Vagina (tissue), 2 donors: ENCODE data around the gene COL25A1. TPM values are rescaled to one million over a fixed set of nuclear protein-coding genes. Genes with fewer than 3 reads are reported as not detected.

Experiments
- DNase-seq, 2 donors: peaks; one replicate each; pipeline ENCODE4 v3.0.0-alpha.2; 2017; ENCODE audit errors: extremely low spot score in 2 of 2
- H3K27ac ChIP-seq: fragments of 200-600 bp; sonication (generic); one replicate; pipeline ENCODE4 v1.5.1; 2019
- H3K27me3 ChIP-seq: fragments of 200-600 bp; sonication (generic); one replicate; pipeline ENCODE4 v1.5.1; 2019
- H3K36me3 ChIP-seq, 2 donors: fragments of 200-600 bp; sonication (generic); one replicate each; pipeline ENCODE4 v1.5.1; 2017 to 2019
- H3K4me1 ChIP-seq: fragments of 200-600 bp; sonication (generic); one replicate; pipeline ENCODE4 v1.5.1; 2019
- H3K4me3 ChIP-seq, 2 donors: fragments of 200-600 bp; sonication (generic); 1 replicate in 1 of 2; 2 replicates in 1 of 2; pipeline ENCODE4 v1.5.1; 2016 to 2019
- H3K9me3 ChIP-seq: fragments of 200-600 bp; sonication (generic); one replicate; pipeline ENCODE4 v1.5.1; 2019
- POLR2A ChIP-seq, 2 donors: fragments of 450-650 bp; IDR thresholded peaks; one replicate each; pipeline ENCODE4 v1.6.1; 2017; ENCODE audit warnings: antibody characterized with exemption in 2 of 2, mild to moderate bottlenecking in 2 of 2, moderate library complexity in 2 of 2
- POLR2AphosphoS5 ChIP-seq, 2 donors: sonication (generic); formaldehyde crosslinking; IDR thresholded peaks; one replicate each; pipeline ENCODE4 v1.9.0; 2017; ENCODE audit warnings: antibody characterized with exemption in 2 of 2, mild to moderate bottlenecking in 2 of 2, low read depth in 1 of 2; ENCODE audit not compliant: insufficient read depth in 1 of 2
- intact Hi-C: fragments of 100-400 bp; cut with DNase I; formaldehyde crosslinking; loops from one replicate; pipeline ENCODE4 v1.15.1; 2023
- total RNA-seq: library from RNA; depleted of rRNA; stranded (reverse); fragments of >200 nt; gene quantifications from one replicate; pipeline ENCODE4 v1.2.3, GENCODE V29; 2016
- TF ChIP-seq, protein P1 (sequence below), 3 experiments: fragments of 450-650 bp in 2 of 3; fragments of 200-600 bp in 1 of 3; sonication (generic) in 1 of 3; IDR thresholded peaks; one replicate each; pipeline ENCODE4 v1.5.1; 2017 to 2019; ENCODE audit warnings: antibody characterized with exemption in 3 of 3, mild to moderate bottlenecking in 2 of 3, moderate library complexity in 2 of 3

Gene COL25A1
- total RNA-seq, 1 donor from 2014 or later: 0.49 TPM

GRCh38 chr4:109065006-109065405 lies 237.5 kb downstream of the COL25A1 start:
- H3K9me3 ChIP-seq: no peaks in the 10 kb centered on the region
- H3K4me1 ChIP-seq: no peaks in the 10 kb centered on the region
- TF ChIP-seq POLR2AphosphoS5 (IDR thresholded peaks at IDR 0.05; ENCODE audit: insufficient read depth in 1 of 2, low read depth in 1 of 2) (no peak), POLR2A (IDR thresholded peaks at IDR 0.05) (no peak)
- TF ChIP-seq, protein P1, sequence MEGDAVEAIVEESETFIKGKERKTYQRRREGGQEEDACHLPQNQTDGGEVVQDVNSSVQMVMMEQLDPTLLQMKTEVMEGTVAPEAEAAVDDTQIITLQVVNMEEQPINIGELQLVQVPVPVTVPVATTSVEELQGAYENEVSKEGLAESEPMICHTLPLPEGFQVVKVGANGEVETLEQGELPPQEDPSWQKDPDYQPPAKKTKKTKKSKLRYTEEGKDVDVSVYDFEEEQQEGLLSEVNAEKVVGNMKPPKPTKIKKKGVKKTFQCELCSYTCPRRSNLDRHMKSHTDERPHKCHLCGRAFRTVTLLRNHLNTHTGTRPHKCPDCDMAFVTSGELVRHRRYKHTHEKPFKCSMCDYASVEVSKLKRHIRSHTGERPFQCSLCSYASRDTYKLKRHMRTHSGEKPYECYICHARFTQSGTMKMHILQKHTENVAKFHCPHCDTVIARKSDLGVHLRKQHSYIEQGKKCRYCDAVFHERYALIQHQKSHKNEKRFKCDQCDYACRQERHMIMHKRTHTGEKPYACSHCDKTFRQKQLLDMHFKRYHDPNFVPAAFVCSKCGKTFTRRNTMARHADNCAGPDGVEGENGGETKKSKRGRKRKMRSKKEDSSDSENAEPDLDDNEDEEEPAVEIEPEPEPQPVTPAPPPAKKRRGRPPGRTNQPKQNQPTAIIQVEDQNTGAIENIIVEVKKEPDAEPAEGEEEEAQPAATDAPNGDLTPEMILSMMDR (IDR thresholded peaks at IDR 0.05): no peak
- H3K4me3 ChIP-seq: no peak overlapping the region
- DNase-seq: no peak
- intact Hi-C loops: no loop called here
- H3K27ac ChIP-seq: no peak overlapping the region
- no peaks in the 10 kb centered on the region for H3K36me3 ChIP-seq
- no peaks in the 10 kb centered on the region for H3K27me3 ChIP-seq

GRCh38 chr4:109053257-109053656 lies 249.2 kb downstream of the COL25A1 start:
- Histone ChIP-seq H3K9me3 (no peaks in the 10 kb centered on the region), H3K27me3 (no peaks in the 10 kb centered on the region), H3K4me3 (no peak overlapping the region), H3K27ac (no peak overlapping the region), H3K4me1 (no peaks in the 10 kb centered on the region), H3K36me3 (no peaks in the 10 kb centered on the region)
- intact Hi-C loops: no loop called here
- no peak for TF ChIP-seq POLR2AphosphoS5 (IDR thresholded peaks at IDR 0.05; ENCODE audit: insufficient read depth in 1 of 2, low read depth in 1 of 2)
- TF ChIP-seq, protein P1 (IDR thresholded peaks at IDR 0.05): no peak
- TF ChIP-seq POLR2A (IDR thresholded peaks at IDR 0.05): no peak
- no peak for DNase-seq

DNA sequence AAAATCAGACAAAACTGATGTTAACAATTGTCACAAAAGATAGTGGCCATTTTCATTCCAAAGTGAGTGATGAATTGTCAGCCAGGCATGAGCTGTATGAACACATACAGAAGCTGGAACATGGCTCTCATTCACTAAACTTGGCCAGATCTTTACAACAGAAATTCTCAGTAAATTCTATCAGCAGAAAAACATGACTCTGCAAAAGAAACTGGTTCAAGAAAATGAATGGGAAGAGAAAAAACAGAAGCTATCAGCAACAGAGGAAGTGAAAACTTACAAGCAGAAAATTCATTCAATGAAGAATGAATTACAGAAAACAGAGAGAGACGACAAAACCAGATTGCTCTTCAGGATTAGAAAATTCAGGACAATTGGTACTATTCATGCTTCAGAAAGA lies 249.6 kb downstream of the COL25A1 start:
- Histone ChIP-seq H3K27ac (no peak overlapping the region), H3K4me3 (no peak overlapping the region), H3K9me3 (no peaks in the 10 kb centered on the region), H3K27me3 (no peaks in the 10 kb centered on the region), H3K36me3 (no peaks in the 10 kb centered on the region), H3K4me1 (no peaks in the 10 kb centered on the region)
- TF ChIP-seq POLR2A (IDR thresholded peaks at IDR 0.05) (no peak), POLR2AphosphoS5 (IDR thresholded peaks at IDR 0.05; ENCODE audit: insufficient read depth in 1 of 2, low read depth in 1 of 2) (no peak)
- TF ChIP-seq, protein P1 (IDR thresholded peaks at IDR 0.05): no peak
- no peak for DNase-seq
- intact Hi-C loops: no loop called here

DNA sequence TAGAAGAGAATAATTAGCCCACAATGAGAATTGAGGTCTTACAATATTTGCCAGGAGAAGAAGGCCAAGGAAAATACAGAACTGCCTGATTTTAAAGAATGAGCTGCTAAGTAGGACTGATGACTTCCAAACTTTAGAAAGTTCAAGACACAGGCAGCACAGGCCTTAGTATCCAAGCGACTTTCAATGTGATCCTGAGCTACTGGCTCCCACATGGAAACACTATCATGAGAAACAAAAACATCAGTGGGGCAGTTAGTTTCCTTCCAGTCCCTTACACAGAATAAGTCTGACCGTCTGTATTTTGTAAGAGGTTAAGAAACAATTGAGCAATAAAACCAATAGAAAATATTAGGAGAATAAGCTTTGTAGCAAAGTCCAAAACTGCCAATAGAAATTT lies 251.4 kb downstream of the COL25A1 start:
- H3K36me3 ChIP-seq: no peaks in the 10 kb centered on the region
- intact Hi-C loops: no loop called here
- H3K4me1 ChIP-seq: peaks cover 12% of the 10 kb centered on the region

GRCh38 chr4:109049926-109050325 lies 252.5 kb downstream of the COL25A1 start:
- no peak overlapping the region for H3K4me3 ChIP-seq
- DNase-seq: no peak
- no peak overlapping the region for H3K27ac ChIP-seq
- no peak for TF ChIP-seq POLR2A (IDR thresholded peaks at IDR 0.05)
- TF ChIP-seq, protein P1 (IDR thresholded peaks at IDR 0.05): no peak
- TF ChIP-seq POLR2AphosphoS5 (IDR thresholded peaks at IDR 0.05; ENCODE audit: insufficient read depth in 1 of 2, low read depth in 1 of 2): no peak
- H3K36me3 ChIP-seq: no peaks in the 10 kb centered on the region
- no peaks in the 10 kb centered on the region for H3K27me3 ChIP-seq
- H3K9me3 ChIP-seq: no peaks in the 10 kb centered on the region
- intact Hi-C loops: no loop called here
- peaks cover 14% of the 10 kb centered on the region for H3K4me1 ChIP-seq

More for the DNA sequence above, 251.4 kb downstream of the COL25A1 start:
- no peaks in the 10 kb centered on the region for H3K9me3 ChIP-seq
- H3K27ac ChIP-seq: no peak overlapping the region
- H3K4me3 ChIP-seq: no peak overlapping the region
- DNase-seq: no peak
- TF ChIP-seq, protein P1 (IDR thresholded peaks at IDR 0.05): no peak
- TF ChIP-seq POLR2A (IDR thresholded peaks at IDR 0.05): no peak
- no peak for TF ChIP-seq POLR2AphosphoS5 (IDR thresholded peaks at IDR 0.05; ENCODE audit: insufficient read depth in 1 of 2, low read depth in 1 of 2)
- no peaks in the 10 kb centered on the region for H3K27me3 ChIP-seq
